WTC11 (cell line): ENCODE measurements around the gene TAPT1.

ENCODE experiments used
- CREM ChIP-seq: sonication (generic); formaldehyde crosslinking; IDR thresholded peaks from 2 replicates; pipeline ENCODE4 v1.8.1; 2022; ENCODE audit warnings: mild to moderate bottlenecking, missing genetic modification reagents, moderate library complexity
- CTCF ChIP-seq: fragments of 200-600 bp; IDR thresholded peaks from 2 replicates; pipeline ENCODE4 v1.8.0; 2022; ENCODE audit warnings: antibody characterized with exemption
- ERG ChIP-seq: fragments of 250-450 bp; sonication (Bioruptor Pico); IDR thresholded peaks from 2 replicates; pipeline ENCODE4 v1.8.0; 2021; ENCODE audit warnings: mild to moderate bottlenecking
- IRF2 ChIP-seq: sonication (generic); formaldehyde crosslinking; IDR thresholded peaks from 2 replicates; pipeline ENCODE4 v1.8.0; 2022; ENCODE audit warnings: low read depth, missing genetic modification reagents, borderline replicate concordance
- TF ChIP-seq, protein P1 (sequence below): sonication (generic); formaldehyde crosslinking; IDR thresholded peaks from 2 replicates; pipeline ENCODE4 v1.8.0; 2023; ENCODE audit warnings: missing genetic modification reagents, mild to moderate bottlenecking, borderline replicate concordance
- TF ChIP-seq, protein P2 (sequence below): sonication (generic); formaldehyde crosslinking; IDR thresholded peaks from 2 replicates; pipeline ENCODE4 v1.8.0; 2022; ENCODE audit warnings: mild to moderate bottlenecking, missing genetic modification reagents

- TF ChIP-seq IRF2 (CRISPR knock-in tag) (no peak), CTCF (no peak), CREM (CRISPR knock-in tag) (no peak), ERG (CRISPR knock-in tag) (no peak)
- TF ChIP-seq, protein P1, sequence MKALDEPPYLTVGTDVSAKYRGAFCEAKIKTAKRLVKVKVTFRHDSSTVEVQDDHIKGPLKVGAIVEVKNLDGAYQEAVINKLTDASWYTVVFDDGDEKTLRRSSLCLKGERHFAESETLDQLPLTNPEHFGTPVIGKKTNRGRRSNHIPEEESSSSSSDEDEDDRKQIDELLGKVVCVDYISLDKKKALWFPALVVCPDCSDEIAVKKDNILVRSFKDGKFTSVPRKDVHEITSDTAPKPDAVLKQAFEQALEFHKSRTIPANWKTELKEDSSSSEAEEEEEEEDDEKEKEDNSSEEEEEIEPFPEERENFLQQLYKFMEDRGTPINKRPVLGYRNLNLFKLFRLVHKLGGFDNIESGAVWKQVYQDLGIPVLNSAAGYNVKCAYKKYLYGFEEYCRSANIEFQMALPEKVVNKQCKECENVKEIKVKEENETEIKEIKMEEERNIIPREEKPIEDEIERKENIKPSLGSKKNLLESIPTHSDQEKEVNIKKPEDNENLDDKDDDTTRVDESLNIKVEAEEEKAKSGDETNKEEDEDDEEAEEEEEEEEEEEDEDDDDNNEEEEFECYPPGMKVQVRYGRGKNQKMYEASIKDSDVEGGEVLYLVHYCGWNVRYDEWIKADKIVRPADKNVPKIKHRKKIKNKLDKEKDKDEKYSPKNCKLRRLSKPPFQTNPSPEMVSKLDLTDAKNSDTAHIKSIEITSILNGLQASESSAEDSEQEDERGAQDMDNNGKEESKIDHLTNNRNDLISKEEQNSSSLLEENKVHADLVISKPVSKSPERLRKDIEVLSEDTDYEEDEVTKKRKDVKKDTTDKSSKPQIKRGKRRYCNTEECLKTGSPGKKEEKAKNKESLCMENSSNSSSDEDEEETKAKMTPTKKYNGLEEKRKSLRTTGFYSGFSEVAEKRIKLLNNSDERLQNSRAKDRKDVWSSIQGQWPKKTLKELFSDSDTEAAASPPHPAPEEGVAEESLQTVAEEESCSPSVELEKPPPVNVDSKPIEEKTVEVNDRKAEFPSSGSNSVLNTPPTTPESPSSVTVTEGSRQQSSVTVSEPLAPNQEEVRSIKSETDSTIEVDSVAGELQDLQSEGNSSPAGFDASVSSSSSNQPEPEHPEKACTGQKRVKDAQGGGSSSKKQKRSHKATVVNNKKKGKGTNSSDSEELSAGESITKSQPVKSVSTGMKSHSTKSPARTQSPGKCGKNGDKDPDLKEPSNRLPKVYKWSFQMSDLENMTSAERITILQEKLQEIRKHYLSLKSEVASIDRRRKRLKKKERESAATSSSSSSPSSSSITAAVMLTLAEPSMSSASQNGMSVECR (CRISPR knock-in tag) = no peak
- TF ChIP-seq, protein P2, sequence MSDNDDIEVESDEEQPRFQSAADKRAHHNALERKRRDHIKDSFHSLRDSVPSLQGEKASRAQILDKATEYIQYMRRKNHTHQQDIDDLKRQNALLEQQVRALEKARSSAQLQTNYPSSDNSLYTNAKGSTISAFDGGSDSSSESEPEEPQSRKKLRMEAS (CRISPR knock-in tag) = no peak
Observed at GRCh38 chr4:16114546-16114945, 111.7 kb downstream of the TAPT1 start.
